Ovary (tissue), 9 donors: ENCODE results near the gene UNC5C. TPM values are rescaled to one million over a fixed set of nuclear protein-coding genes. Genes with fewer than 3 reads are reported as not detected.

ENCODE experiments used
- DNase-seq, 5 donors: peaks; one replicate each; pipeline ENCODE4 v3.0.0-alpha.2; 2019 to 2020
- H3K27ac ChIP-seq, 2 donors: fragments of 200-600 bp; one replicate each; pipeline versions ENCODE4 v1.5.1 to v1.8.0; 2019 to 2022
- H3K27me3 ChIP-seq: fragments of 200-600 bp; one replicate; pipeline ENCODE4 v1.8.0; 2022
- H3K36me3 ChIP-seq: fragments of 200-600 bp; sonication (generic); one replicate; pipeline ENCODE4 v1.5.1; 2019
- H3K4me1 ChIP-seq: one replicate; pipeline ENCODE4 v1.8.1; 2013; ENCODE audit warnings: mild to moderate bottlenecking, moderate library complexity; ENCODE audit not compliant: insufficient read depth
- H3K4me3 ChIP-seq: fragments of 200-600 bp; sonication (generic); one replicate; pipeline ENCODE4 v1.5.1; 2017
- H3K9me3 ChIP-seq, 2 donors: fragments of 200-600 bp in 1 of 2; sonication (generic) in 1 of 2; one replicate each; pipeline versions ENCODE4 v1.5.1 to v1.8.1; 2013 to 2019; ENCODE audit warnings: mild to moderate bottlenecking in 1 of 2, moderate library complexity in 1 of 2
- CTCF ChIP-seq, 3 donors: fragments of 450-650 bp in 2 of 3; fragments of 200-600 bp in 1 of 3; IDR thresholded peaks; one replicate each; pipeline versions ENCODE4 v1.5.1 to v1.8.0; 2016 to 2022; ENCODE audit warnings: antibody characterized with exemption in 3 of 3, mild to moderate bottlenecking in 1 of 3
- EP300 ChIP-seq: sonication (generic); formaldehyde crosslinking; IDR thresholded peaks from one replicate; pipeline ENCODE4 v1.6.1; 2017; ENCODE audit warnings: antibody characterized with exemption
- POLR2A ChIP-seq: fragments of 450-650 bp; IDR thresholded peaks from one replicate; pipeline ENCODE4 v1.6.1; 2017; ENCODE audit warnings: antibody characterized with exemption, mild to moderate bottlenecking, moderate library complexity
- WGBS, 3 donors: extraction: QIAGEN DNeasy Blood & Tissue Kit in 1 of 3; methylation state at CpG; one replicate each; pipeline versions ENCODE4 v1.1.5 to v1.1.7; 2013 to 2017; 5-methylcytosine and 5-hydroxymethylcytosine counted together
- intact Hi-C, 4 donors: fragments of 100-400 bp; cut with DNase I; formaldehyde crosslinking; loops; one replicate each; pipeline versions ENCODE4 v1.11.0 to v1.15.1; 2022 to 2023
- polyA plus RNA-seq, 2 donors: library from polyadenylated mRNA; stranded (reverse); fragments of 200-250 nt in 1 of 2; fragments of 350-450 nt in 1 of 2; fragmentation: Illumina TruSeq in 1 of 2; extraction: RNeasy Lipid Tissue Mini Kit (QIAGEN cat#74804) in 1 of 2; gene quantifications; one replicate each; pipeline ENCODE4 v1.2.3, GENCODE V29; 2013 to 2014
- total RNA-seq, 7 donors: library from RNA; depleted of rRNA in 2 of 7; stranded (reverse); fragments of >200 nt in 2 of 7; fragmentation: NEBNext Ultra II Directional in 3 of 7; extraction: Animal tissue kit (Norgen Biotek cat#: 25700) in 3 of 7; gene quantifications; one replicate each; pipeline versions ENCODE4 v1.1.0 to v1.2.4, GENCODE V29; 2016 to 2023
- donor health status: DM: no; HTN: no; CAD: no; lungs with moderate emphysema.
- donor health status: DM: no; HTN: no; CAD: no.
- donor health status: Bipolar disorder and iron deficiency.
- donor health status: DM: yes; HTN: yes; CAD: no.
- donor health status: DM: no; HTN: no; CAD: no.
- donor health status: DM: yes; HTN: yes; CAD: no.

UNC5C gene
- total and polyA plus RNA-seq, 9 donors: 1.8 to 9.4 (median 3.9) TPM

- intact Hi-C loops: loop anchor here in 1 of 4 donors (10.0 kb wide), 1 partner anchor 79 kb away; no protein-coding TSS in a partner anchor
- TF ChIP-seq POLR2A (no peak), EP300 (no peak), CTCF (IDR thresholded peaks at IDR 0.05) (no peak)
- WGBS, 3 donors: 77 to 96% (median 94%) methylated on average over 6 of the region's 6 CpGs
- Histone ChIP-seq H3K9me3 (no peaks in the 10 kb centered on the region), H3K4me1 (no peaks in the 10 kb centered on the region), H3K27me3 (no peaks in the 10 kb centered on the region), H3K4me3 (no peak overlapping the region), H3K27ac (no peak overlapping the region), H3K36me3 (no peaks in the 10 kb centered on the region)
- DNase-seq: no peak
These were observed 3.2 kb downstream of the UNC5C start for GRCh38 chr4:95545546-95545945.

- no peak for DNase-seq
- Histone ChIP-seq H3K27ac (no peak overlapping the region), H3K4me3 (no peak overlapping the region), H3K4me1 (no peaks in the 10 kb centered on the region), H3K27me3 (no peaks in the 10 kb centered on the region), H3K9me3 (no peaks in the 10 kb centered on the region), H3K36me3 (no peaks in the 10 kb centered on the region)
- intact Hi-C loops: loop anchor here in 1 of 4 donors (10.0 kb wide), 1 partner anchor 80 kb away; no protein-coding TSS in a partner anchor
- TF ChIP-seq CTCF (IDR thresholded peaks at IDR 0.05) (peak in 1 of 3 donors; percentile 29), POLR2A (no peak), EP300 (no peak)
- WGBS, 3 donors: 73 to 79% (median 75%) methylated on average over 8 of the region's 8 CpGs
These were observed 4.4 kb downstream of the UNC5C start for GRCh38 chr4:95544113-95545103.

GRCh38 chr4:95541889-95542607, 6.7 kb downstream of the UNC5C start:
- H3K4me3 ChIP-seq: no peak overlapping the region
- no peak for DNase-seq
- no peak for TF ChIP-seq EP300
- intact Hi-C loops: loop anchor here in 1 of 4 donors (10.0 kb wide), 1 partner anchor 83 kb away; no protein-coding TSS in a partner anchor
- no peak overlapping the region for H3K27ac ChIP-seq
- no peaks in the 10 kb centered on the region for H3K4me1 ChIP-seq
- H3K27me3 ChIP-seq: no peaks in the 10 kb centered on the region
- H3K36me3 ChIP-seq: no peaks in the 10 kb centered on the region
- WGBS, 3 donors: 62 to 68% (median 68%) methylated on average over 4 of the region's 4 CpGs
- H3K9me3 ChIP-seq: no peaks in the 10 kb centered on the region

- H3K4me3 ChIP-seq: no peak overlapping the region
- WGBS, 3 donors: 77 to 95% (median 94%) methylated on average over 3 of the region's 3 CpGs
- intact Hi-C loops: loop anchor here in 1 of 4 donors (10.0 kb wide), 1 partner anchor 84 kb away; no protein-coding TSS in a partner anchor
These were observed 7.7 kb downstream of the UNC5C start for GRCh38 chr4:95541094-95541493.

More at GRCh38 chr4:95541094-95541493, 7.7 kb downstream of the UNC5C start:
- DNase-seq: no peak
- H3K36me3 ChIP-seq: no peaks in the 10 kb centered on the region
- TF ChIP-seq POLR2A (no peak), EP300 (no peak), CTCF (IDR thresholded peaks at IDR 0.05) (no peak)
- H3K27me3 ChIP-seq: no peaks in the 10 kb centered on the region
- H3K9me3 ChIP-seq: no peaks in the 10 kb centered on the region
- H3K27ac ChIP-seq: no peak overlapping the region
- H3K4me1 ChIP-seq: no peaks in the 10 kb centered on the region
